DMS153 treated with DMSO at 0.1 percent for 48 hours (cell line): ENCODE results near the gene AMY2A.
"Not testable (repeated sequence)": the region's sequence is repeated elsewhere in the genome, so short reads cannot be mapped to it uniquely, and the experiment has no call there.

Source experiments
- DNase-seq: peaks from one replicate; lab custom pipeline; 2025; ENCODE audit not compliant: unreplicated experiment; lab: John Stamatoyannopoulos, UW

The AMY2A gene

GRCh38 chr1:103616994-103617477 is at the start of gene AMY2A:
Gene AMY2A (plus strand): TSS chr1:103617427. CDS start chr1:103617441, 14 bp downstream.
- not testable (repeated sequence) for DNase-seq

- no peak for DNase-seq
Observed at GRCh38 chr1:103569493-103569892, 47.7 kb upstream of the AMY2A start.

GRCh38 chr1:103571289-103571688 is 45.9 kb upstream of the AMY2A start, which contains the start of gene AMY2B:
Gene AMY2B (plus strand): TSS chr1:103571589. CDS start chr1:103571603, 14 bp downstream.
- not testable (repeated sequence) for DNase-seq

- DNase-seq: no peak
Observed at GRCh38 chr1:103576065-103576464, 41.2 kb upstream of the AMY2A start.

GRCh38 chr1:103576784-103577183 is 40.4 kb upstream of the AMY2A start:
- DNase-seq: not testable (repeated sequence)

- DNase-seq: no peak
Observed at GRCh38 chr1:103582464-103582863, 34.8 kb upstream of the AMY2A start.

GRCh38 chr1:103583887-103584286 is 33.3 kb upstream of the AMY2A start:
- DNase-seq: no peak

GRCh38 chr1:103584537-103584936 is 32.7 kb upstream of the AMY2A start:
- no peak for DNase-seq

GRCh38 chr1:103602740-103603139 is 14.5 kb upstream of the AMY2A start:
- DNase-seq: not testable (repeated sequence)

GRCh38 chr1:103616362-103616761 is 865 bp upstream of the AMY2A start:
- DNase-seq: no peak

GRCh38 chr1:103627436-103627835 is 10.2 kb downstream of the AMY2A start:
- DNase-seq: not testable (repeated sequence)

GRCh38 chr1:103641194-103641593 is 24.0 kb downstream of the AMY2A start:
- DNase-seq: not testable (repeated sequence)

- DNase-seq: not testable (repeated sequence)
Observed at GRCh38 chr1:103643908-103644307, 26.7 kb downstream of the AMY2A start.

- DNase-seq: not testable (repeated sequence)
Observed at GRCh38 chr1:103650305-103650704, 33.1 kb downstream of the AMY2A start.

- DNase-seq: not testable (repeated sequence)
Observed at GRCh38 chr1:103650889-103651288, 33.7 kb downstream of the AMY2A start.

- not testable (repeated sequence) for DNase-seq
Observed at GRCh38 chr1:103654133-103654532, 36.9 kb downstream of the AMY2A start.

GRCh38 chr1:103655460-103655859 is 38.2 kb downstream of the AMY2A start, which contains the start of gene AMY1A:
Gene AMY1A (plus strand): TSS chr1:103655760. CDS start chr1:103656331, 571 bp downstream.
- DNase-seq: not testable (repeated sequence)
